D721Med (cell line): ENCODE results near the gene TBX15.

Experiments used
- DNase-seq: peaks from one replicate; pipeline ENCODE4 v3.0.0; 2011; ENCODE audit warnings: low spot score; ENCODE audit not compliant: insufficient read length
- FAIRE-seq: peaks from 2 replicates; lab custom pipeline; 2011; peaks lifted over from hg19 to GRCh38; lab: Jason Lieb, UNC
- TF ChIP-seq, protein P1 (sequence below): IDR thresholded peaks from 2 replicates; pipeline ENCODE4 v1.5.1; 2012; ENCODE audit warnings: mild to moderate bottlenecking, control low read depth; ENCODE audit not compliant: insufficient read depth; ENCODE audit errors: missing control alignments

TBX15 gene

DNA sequence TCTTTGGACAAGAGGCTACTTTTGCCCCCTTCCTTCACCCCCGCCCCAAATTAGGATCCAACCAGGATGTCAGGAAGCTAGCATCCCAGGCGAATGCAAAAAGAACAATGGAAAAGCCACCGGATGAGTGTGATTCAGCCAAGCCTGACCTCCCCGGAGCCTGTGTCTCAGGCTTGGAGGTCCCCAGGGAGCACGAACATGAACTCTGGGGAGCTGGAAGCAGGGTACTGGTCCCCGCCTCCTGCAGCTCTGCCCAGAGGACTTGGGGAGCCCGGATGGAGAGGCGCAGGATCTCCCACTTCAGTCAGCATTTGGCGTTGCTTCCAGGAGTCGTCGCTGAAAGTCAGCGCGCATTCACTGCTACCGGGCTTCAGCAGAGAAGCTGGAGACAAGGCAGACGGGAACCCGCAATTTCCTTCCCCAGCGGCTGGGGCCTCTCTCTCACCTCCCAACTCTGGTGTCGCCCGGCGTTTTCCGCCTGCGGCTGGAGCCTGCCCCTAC lies 1.8 kb upstream of the TBX15 start:
- no peak for FAIRE-seq
- DNase-seq, result no peak
- TF ChIP-seq, protein P1, sequence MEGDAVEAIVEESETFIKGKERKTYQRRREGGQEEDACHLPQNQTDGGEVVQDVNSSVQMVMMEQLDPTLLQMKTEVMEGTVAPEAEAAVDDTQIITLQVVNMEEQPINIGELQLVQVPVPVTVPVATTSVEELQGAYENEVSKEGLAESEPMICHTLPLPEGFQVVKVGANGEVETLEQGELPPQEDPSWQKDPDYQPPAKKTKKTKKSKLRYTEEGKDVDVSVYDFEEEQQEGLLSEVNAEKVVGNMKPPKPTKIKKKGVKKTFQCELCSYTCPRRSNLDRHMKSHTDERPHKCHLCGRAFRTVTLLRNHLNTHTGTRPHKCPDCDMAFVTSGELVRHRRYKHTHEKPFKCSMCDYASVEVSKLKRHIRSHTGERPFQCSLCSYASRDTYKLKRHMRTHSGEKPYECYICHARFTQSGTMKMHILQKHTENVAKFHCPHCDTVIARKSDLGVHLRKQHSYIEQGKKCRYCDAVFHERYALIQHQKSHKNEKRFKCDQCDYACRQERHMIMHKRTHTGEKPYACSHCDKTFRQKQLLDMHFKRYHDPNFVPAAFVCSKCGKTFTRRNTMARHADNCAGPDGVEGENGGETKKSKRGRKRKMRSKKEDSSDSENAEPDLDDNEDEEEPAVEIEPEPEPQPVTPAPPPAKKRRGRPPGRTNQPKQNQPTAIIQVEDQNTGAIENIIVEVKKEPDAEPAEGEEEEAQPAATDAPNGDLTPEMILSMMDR, result no peak

DNA sequence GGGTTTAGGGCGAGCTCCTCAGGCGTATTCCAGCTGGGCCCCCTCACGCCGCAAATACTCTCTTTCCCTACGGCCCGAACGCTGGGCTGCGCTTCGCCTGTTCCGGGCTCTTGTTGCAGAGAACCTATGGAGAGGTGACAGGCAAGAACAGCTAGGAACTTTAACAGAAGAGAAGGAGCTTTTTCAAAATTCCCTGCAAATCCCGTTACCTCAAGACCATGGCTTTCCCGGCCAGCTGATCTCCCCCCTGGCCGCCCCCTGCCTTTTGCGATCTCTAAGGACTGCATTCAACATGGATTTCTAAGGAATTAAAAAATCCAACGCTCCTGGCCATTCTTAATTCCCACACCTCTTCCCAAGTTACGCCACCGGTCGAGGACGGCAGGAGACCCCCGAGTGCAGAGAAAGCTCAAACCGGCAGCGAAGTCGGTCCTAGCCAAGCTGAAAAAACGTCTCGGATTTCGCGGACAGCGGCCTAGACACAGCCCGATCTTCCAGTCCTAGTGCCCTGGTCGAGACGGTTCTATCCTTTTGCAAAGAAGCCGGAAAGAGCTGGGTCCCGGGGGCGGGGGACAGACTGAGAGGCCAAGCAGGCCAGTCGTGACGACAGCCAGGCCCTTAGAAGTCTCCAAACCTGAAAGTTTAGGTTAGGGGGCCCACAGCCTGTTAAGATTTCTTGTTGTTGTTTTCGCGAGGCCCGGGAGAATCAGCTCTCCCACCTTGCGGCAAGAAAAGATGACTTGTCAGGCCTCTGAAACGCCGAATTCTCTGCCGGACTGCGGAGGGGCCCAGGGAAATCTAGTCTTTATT lies 1.1 kb upstream of the TBX15 start:
- DNase-seq (no peak), FAIRE-seq (no peak)
- TF ChIP-seq, protein P1, result no peak

DNA sequence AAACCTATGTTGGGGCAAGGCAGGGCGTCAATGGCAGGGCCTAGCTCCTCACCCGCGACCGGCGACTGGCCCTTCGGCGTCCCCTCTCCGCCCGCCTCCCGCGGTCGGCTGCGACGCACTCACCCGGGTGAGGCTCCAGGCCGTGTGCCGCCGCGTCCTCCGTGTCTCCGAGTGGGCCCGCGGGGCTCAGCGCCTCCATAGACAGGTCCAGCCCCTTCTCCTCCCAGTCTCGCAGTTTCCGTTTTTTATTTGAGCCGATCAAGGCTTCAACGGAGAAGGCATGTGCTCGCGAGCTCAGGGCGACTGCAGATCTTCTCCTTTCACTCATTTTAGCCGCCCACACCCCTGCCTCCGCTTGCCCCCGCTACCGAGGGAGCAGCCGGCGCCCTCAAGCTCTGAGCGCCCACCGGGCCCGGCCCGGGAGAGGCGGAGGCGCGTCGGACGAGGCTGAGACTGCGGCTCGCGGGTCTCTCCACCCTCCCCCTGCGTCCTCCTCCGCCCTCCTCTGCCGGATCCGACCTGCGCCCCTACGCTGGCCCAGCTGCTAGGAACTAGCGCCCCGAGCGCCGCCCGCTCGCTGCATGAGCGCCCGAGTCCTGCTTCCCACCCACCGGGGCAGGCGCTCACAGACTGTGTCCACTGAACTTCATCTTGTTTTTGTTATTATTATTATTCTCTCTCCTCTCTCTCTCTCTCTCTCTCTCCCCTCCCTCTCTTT lies 516 bp downstream of the TBX15 start:
- FAIRE-seq, result no peak
- no peak for DNase-seq
- TF ChIP-seq, protein P1, result no peak

- TF ChIP-seq, protein P1, result no peak
- no peak for FAIRE-seq
- DNase-seq, result no peak
Observed at GRCh38 chr1:118986555-118987467, 1.3 kb downstream of the TBX15 start.

DNA sequence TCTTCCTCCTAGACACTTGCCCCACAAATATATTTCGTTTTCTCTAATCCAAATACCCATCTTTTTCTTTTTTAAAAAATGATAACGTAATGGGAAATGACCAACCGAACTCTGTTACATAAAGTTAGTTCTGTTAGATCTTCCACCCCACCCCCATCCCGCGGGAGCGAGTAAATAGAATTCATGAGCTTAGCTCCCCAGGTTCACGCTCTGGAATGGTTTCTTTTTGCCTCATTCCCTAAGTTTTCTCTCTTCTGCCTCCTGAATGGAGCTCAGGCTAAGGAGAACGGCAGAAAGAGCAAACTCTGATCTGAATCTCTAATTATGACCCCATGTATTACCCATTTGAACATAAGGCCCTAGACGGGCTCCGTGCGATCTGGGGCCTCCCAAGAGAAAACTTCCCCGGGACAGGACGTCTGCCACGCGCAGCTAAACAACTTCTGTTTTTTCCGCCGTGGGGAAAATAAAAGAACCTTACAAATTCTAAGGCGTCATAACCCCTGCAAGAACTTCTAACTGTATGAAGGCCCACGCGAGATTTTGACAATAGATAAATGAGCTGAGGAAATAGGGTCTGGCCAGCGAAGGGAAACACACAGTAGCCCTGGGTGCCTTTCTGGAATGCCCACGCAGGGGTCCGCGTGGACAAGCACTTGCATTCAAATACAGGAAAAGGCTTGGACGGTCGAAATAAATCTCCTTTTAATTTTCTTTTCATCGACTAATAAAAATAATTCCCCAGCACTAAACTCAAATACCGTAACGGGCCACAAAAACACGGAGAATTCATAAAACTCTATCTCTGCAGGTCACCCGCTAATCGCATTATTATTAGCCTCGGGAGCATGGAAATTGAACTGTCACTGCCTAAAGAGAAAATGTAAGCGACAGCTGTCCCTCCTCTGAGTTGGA lies 2.2 kb downstream of the TBX15 start:
- no peak for FAIRE-seq

More for the DNA sequence above, 2.2 kb downstream of the TBX15 start:
- TF ChIP-seq, protein P1, result no peak
- DNase-seq, result no peak
